ENCODE results near the gene NEU4. TPM values are rescaled to one million over a fixed set of nuclear protein-coding genes. Genes with fewer than 3 reads are reported as not detected.
"Not testable (repeated sequence)": the region's sequence is repeated elsewhere in the genome, so short reads cannot be mapped to it uniquely, and the experiment has no call there.

The NEU4 gene
- total RNA-seq, 1 experiment from 2014 or later = not detected

GRCh38 chr2:241817126-241817820 lies 8.3 kb downstream of the NEU4 start:
- Mint-ChIP-seq H3K4me3 (ENCODE audit: unreplicated experiment) (no peak overlapping the region), H3K4me1 (ENCODE audit: insufficient read depth, unreplicated experiment) (no peaks in the 10 kb centered on the region), H3K27me3 (ENCODE audit: insufficient read depth, unreplicated experiment) (peaks cover 14% of the 10 kb centered on the region), H3K36me3 (ENCODE audit: insufficient read depth, unreplicated experiment) (no peaks in the 10 kb centered on the region), H3K9me3 (ENCODE audit: unreplicated experiment) (no peaks in the 10 kb centered on the region), H3K27ac (ENCODE audit: low read depth, unreplicated experiment) (no peak overlapping the region)
- no peak for TF ChIP-seq CTCF (IDR thresholded peaks at IDR 0.05; ENCODE audit: unreplicated experiment)
- DNase-seq (ENCODE audit: unreplicated experiment) = no peak
- intact Hi-C loops (cut with micrococcal nuclease) = no loop called here
- ChIA-PET POLR2A (no interaction called here), CTCF (interaction anchor here (0.7 kb wide), 1 partner anchor 206 kb away, joined by 6 read pairs; no protein-coding TSS in a partner anchor)
- no TSS peak for BruUV-seq (replicated peaks)

- POLR2A ChIA-PET; BruUV-seq (replicated peaks); intact Hi-C loops (cut with micrococcal nuclease); H3K4me1 Mint-ChIP-seq (ENCODE audit: insufficient read depth, unreplicated experiment); H3K4me3 Mint-ChIP-seq (ENCODE audit: unreplicated experiment); H3K9me3 Mint-ChIP-seq (ENCODE audit: unreplicated experiment); H3K27ac Mint-ChIP-seq (ENCODE audit: low read depth, unreplicated experiment); H3K36me3 Mint-ChIP-seq (ENCODE audit: insufficient read depth, unreplicated experiment); DNase-seq (ENCODE audit: unreplicated experiment): not testable (repeated sequence)
- peaks cover 19% of the 10 kb centered on the region for H3K27me3 Mint-ChIP-seq (ENCODE audit: insufficient read depth, unreplicated experiment)
- CTCF ChIA-PET = interaction anchor here (0.7 kb wide), 1 partner anchor 205 kb away, joined by 6 read pairs; no protein-coding TSS in a partner anchor
These were observed 8.8 kb downstream of the NEU4 start for GRCh38 chr2:241817821-241818215.

GRCh38 chr2:241818229-241818942 lies 9.4 kb downstream of the NEU4 start:
- Mint-ChIP-seq H3K4me3 (ENCODE audit: unreplicated experiment) (no peak overlapping the region), H3K4me1 (ENCODE audit: insufficient read depth, unreplicated experiment) (no peaks in the 10 kb centered on the region), H3K36me3 (ENCODE audit: insufficient read depth, unreplicated experiment) (peaks cover 6% of the 10 kb centered on the region), H3K9me3 (ENCODE audit: unreplicated experiment) (peaks cover 9% of the 10 kb centered on the region), H3K27me3 (ENCODE audit: insufficient read depth, unreplicated experiment) (peaks cover 25% of the 10 kb centered on the region), H3K27ac (ENCODE audit: low read depth, unreplicated experiment) (no peak overlapping the region)
- no TSS peak for BruUV-seq (replicated peaks)
- ChIA-PET POLR2A (no interaction called here), CTCF (interaction anchor here (0.7 kb wide), 1 partner anchor 205 kb away, joined by 6 read pairs; no protein-coding TSS in a partner anchor)
- TF ChIP-seq CTCF (IDR thresholded peaks at IDR 0.05; ENCODE audit: unreplicated experiment) = no peak
- DNase-seq (ENCODE audit: unreplicated experiment) = no peak
- intact Hi-C loops (cut with micrococcal nuclease) = no loop called here

- intact Hi-C loops (cut with micrococcal nuclease) = no loop called here
- Mint-ChIP-seq H3K9me3 (ENCODE audit: unreplicated experiment) (peaks cover 14% of the 10 kb centered on the region), H3K36me3 (ENCODE audit: insufficient read depth, unreplicated experiment) (peaks cover 6% of the 10 kb centered on the region), H3K4me3 (ENCODE audit: unreplicated experiment) (no peak overlapping the region), H3K27ac (ENCODE audit: low read depth, unreplicated experiment) (no peak overlapping the region), H3K27me3 (ENCODE audit: insufficient read depth, unreplicated experiment) (peaks cover 30% of the 10 kb centered on the region), H3K4me1 (ENCODE audit: insufficient read depth, unreplicated experiment) (no peaks in the 10 kb centered on the region)
- CTCF ChIA-PET = no interaction called here
- TF ChIP-seq CTCF (IDR thresholded peaks at IDR 0.05; ENCODE audit: unreplicated experiment) = no peak
- no peak for DNase-seq (ENCODE audit: unreplicated experiment)
- no TSS peak for BruUV-seq (replicated peaks)
- POLR2A ChIA-PET = no interaction called here
These were observed 9.9 kb downstream of the NEU4 start for GRCh38 chr2:241818943-241819270.

- Mint-ChIP-seq H3K9me3 (ENCODE audit: unreplicated experiment) (peaks cover 16% of the 10 kb centered on the region), H3K27me3 (ENCODE audit: insufficient read depth, unreplicated experiment) (peaks cover 28% of the 10 kb centered on the region)
- intact Hi-C loops (cut with micrococcal nuclease); CTCF ChIA-PET; H3K36me3 Mint-ChIP-seq (ENCODE audit: insufficient read depth, unreplicated experiment); H3K4me3 Mint-ChIP-seq (ENCODE audit: unreplicated experiment); DNase-seq (ENCODE audit: unreplicated experiment); H3K27ac Mint-ChIP-seq (ENCODE audit: low read depth, unreplicated experiment); POLR2A ChIA-PET; H3K4me1 Mint-ChIP-seq (ENCODE audit: insufficient read depth, unreplicated experiment); BruUV-seq (replicated peaks): not testable (repeated sequence)
These were observed 11.1 kb downstream of the NEU4 start for GRCh38 chr2:241819947-241820624.
